COLO668 (cell line): Measurements from ENCODE around the gene PALLD.
A peak's percentile ranks its signal among the peaks of the same experiment; 100 is the strongest.

Source experiments
- DNase-seq: peaks from one replicate; lab custom pipeline; 2025; ENCODE audit not compliant: unreplicated experiment; lab: John Stamatoyannopoulos, UW

The PALLD gene

GRCh38 chr4:168811786-168812651 is 315.2 kb downstream of the PALLD start:
- no peak for DNase-seq

- DNase-seq: no peak
These were observed 316.0 kb downstream of the PALLD start for GRCh38 chr4:168812806-168813205.

- no peak for DNase-seq
These were observed 317.0 kb downstream of the PALLD start for GRCh38 chr4:168813890-168814289.

- DNase-seq: no peak
These were observed 318.8 kb downstream of the PALLD start for GRCh38 chr4:168815379-168816345.

GRCh38 chr4:168817370-168817769 is 320.5 kb downstream of the PALLD start:
- no peak for DNase-seq

GRCh38 chr4:168822481-168822880 is 325.6 kb downstream of the PALLD start:
- DNase-seq: no peak

GRCh38 chr4:168825975-168826374 is 329.1 kb downstream of the PALLD start:
- DNase-seq: no peak

GRCh38 chr4:168826620-168827019 is 329.8 kb downstream of the PALLD start:
- DNase-seq: no peak

- no peak for DNase-seq
These were observed 334.1 kb downstream of the PALLD start for GRCh38 chr4:168830777-168831512.

- no peak for DNase-seq
These were observed 334.7 kb downstream of the PALLD start for GRCh38 chr4:168831585-168831918.

GRCh38 chr4:168831919-168832762 is 335.3 kb downstream of the PALLD start:
- peak; percentile 82 for DNase-seq

GRCh38 chr4:168832763-168833575 is 336.1 kb downstream of the PALLD start:
- peak; percentile 31 for DNase-seq

GRCh38 chr4:168833881-168834280 is 337.0 kb downstream of the PALLD start:
- no peak for DNase-seq

- no peak for DNase-seq
These were observed 339.1 kb downstream of the PALLD start for GRCh38 chr4:168835880-168836454.

- DNase-seq: no peak
These were observed 339.6 kb downstream of the PALLD start for GRCh38 chr4:168836490-168836889.

- no peak for DNase-seq
These were observed 341.1 kb downstream of the PALLD start for GRCh38 chr4:168837922-168838321.

GRCh38 chr4:168839758-168840391 is 343.0 kb downstream of the PALLD start:
- no peak for DNase-seq

- DNase-seq: no peak
These were observed 343.5 kb downstream of the PALLD start for GRCh38 chr4:168840392-168840763.
